Lower leg skin (tissue), 4 donors: ENCODE measurements around the gene APBA3. TPM values are rescaled to one million over a fixed set of nuclear protein-coding genes. Genes with fewer than 3 reads are reported as not detected.

Source experiments
- DNase-seq, 2 donors: peaks; one replicate each; pipeline ENCODE4 v3.0.0-alpha.2; 2019; ENCODE audit warnings: low spot score in 2 of 2
- H3K4me3 ChIP-seq: fragments of 200-600 bp; sonication (generic); 2 replicates; pipeline ENCODE4 v1.5.1; 2017; ENCODE audit warnings: mild to moderate bottlenecking, low read depth; ENCODE audit not compliant: poor library complexity, severe bottlenecking
- CTCF ChIP-seq, 3 donors: fragments of 450-650 bp; IDR thresholded peaks; one replicate each; pipeline ENCODE4 v1.5.1; 2016; ENCODE audit warnings: antibody characterized with exemption in 3 of 3, mild to moderate bottlenecking in 3 of 3, moderate library complexity in 2 of 3
- POLR2A ChIP-seq, 2 donors: fragments of 450-650 bp; IDR thresholded peaks; one replicate each; pipeline ENCODE4 v1.6.1; 2016 to 2017; ENCODE audit warnings: antibody characterized with exemption in 2 of 2, mild to moderate bottlenecking in 1 of 2, moderate library complexity in 1 of 2
- WGBS, 2 donors: methylation state at CpG; one replicate each; pipeline ENCODE4 v1.1.5; 2018; 5-methylcytosine and 5-hydroxymethylcytosine counted together
- intact Hi-C: fragments of 100-400 bp; cut with DNase I; formaldehyde crosslinking; loops from one replicate; pipeline ENCODE4 v1.15.0; 2023; ENCODE audit warnings: low total_unique reads
- total RNA-seq, 4 donors: library from RNA; depleted of rRNA; stranded (reverse); fragments of >200 nt; gene quantifications; one replicate each; pipeline ENCODE4 v1.1.0, GENCODE V29; 2016

APBA3 gene
- total RNA-seq, 4 donors from 2014 or later = 21.8 to 34.6 (median 31.8) TPM

DNA sequence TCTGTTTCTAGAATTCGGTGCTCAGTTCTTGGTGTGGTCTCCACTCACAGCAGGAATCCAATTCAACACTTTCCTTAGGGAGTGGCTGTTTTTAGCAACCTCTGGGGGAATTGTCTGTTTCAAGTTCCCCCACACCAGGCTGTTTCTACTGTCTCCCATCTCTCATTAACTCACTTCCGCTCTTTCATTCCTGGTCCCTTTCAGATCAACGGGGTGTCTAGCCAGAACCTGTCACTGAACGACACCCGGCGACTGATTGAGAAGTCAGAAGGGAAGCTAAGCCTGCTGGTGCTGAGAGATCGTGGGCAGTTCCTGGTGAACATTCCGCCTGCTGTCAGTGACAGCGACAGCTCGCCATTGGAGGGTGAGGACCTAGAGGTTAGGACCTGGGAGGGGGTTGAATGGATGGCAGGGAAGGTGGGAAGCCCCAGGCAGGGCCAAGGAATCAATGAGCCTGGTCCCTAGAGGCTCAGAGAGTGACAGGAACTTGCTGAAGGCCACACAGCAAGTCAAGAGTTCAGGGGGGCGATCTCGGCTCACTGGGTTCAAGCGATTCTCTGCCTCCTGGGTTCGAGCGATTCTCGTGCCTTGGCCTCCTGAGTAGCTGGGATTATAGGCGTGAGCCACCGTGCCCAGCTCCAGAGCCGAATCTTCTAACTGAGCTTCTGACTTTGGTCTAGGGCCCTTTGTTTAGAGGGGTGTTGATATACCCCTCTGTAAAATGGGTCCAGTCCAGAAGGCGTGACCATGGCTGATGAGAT lies 27.8 kb downstream of the APBA3 start:
- intact Hi-C loops = no loop called here

GRCh38 chr19:3732108-3732507 lies 29.4 kb downstream of the APBA3 start:
- WGBS, 2 donors = 63 to 83% methylated on average over 1 of the region's 1 CpG
- TF ChIP-seq CTCF (IDR thresholded peaks at IDR 0.05) (no peak), POLR2A (IDR thresholded peaks at IDR 0.05) (no peak)
- H3K4me3 ChIP-seq = no peak overlapping the region
- intact Hi-C loops = no loop called here
- no peak for DNase-seq

More for the DNA sequence above, 27.8 kb downstream of the APBA3 start:
- TF ChIP-seq CTCF (IDR thresholded peaks at IDR 0.05) = no peak
- TF ChIP-seq POLR2A (IDR thresholded peaks at IDR 0.05) = no peak
- H3K4me3 ChIP-seq = no peak overlapping the region
- no peak for DNase-seq
- WGBS, 2 donors = 75 to 80% methylated on average over 20 of the region's 20 CpGs

DNA sequence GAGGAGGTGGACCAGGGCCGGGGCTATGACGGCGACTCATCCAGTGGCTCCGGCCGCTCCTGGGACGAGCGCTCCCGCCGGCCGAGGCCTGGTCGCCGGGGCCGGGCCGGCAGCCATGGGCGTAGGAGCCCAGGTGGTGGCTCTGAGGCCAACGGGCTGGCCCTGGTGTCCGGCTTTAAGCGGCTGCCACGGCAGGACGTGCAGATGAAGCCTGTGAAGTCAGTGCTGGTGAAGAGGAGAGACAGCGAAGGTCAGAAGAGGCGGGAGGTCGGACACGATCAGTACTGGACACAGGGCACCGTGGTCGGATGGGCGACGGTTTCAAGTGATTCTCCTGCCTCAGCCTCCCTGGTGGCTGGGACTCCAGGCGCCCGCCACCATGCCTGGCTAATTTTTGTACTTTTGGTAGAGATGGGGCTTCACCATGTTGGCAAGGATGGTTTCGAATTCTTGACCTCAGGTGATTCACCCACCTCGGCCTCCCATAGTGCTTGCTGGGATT lies 31.0 kb downstream of the APBA3 start:
- intact Hi-C loops = no loop called here
- 93 to 95% methylated on average over 32 of the region's 32 CpGs for WGBS, 2 donors
- DNase-seq = no peak
- no peak overlapping the region for H3K4me3 ChIP-seq
- no peak for TF ChIP-seq POLR2A (IDR thresholded peaks at IDR 0.05)
- TF ChIP-seq CTCF (IDR thresholded peaks at IDR 0.05) = no peak

GRCh38 chr19:3725640-3726310 lies 35.7 kb downstream of the APBA3 start:
- no peak for TF ChIP-seq POLR2A (IDR thresholded peaks at IDR 0.05)
- no peak for TF ChIP-seq CTCF (IDR thresholded peaks at IDR 0.05)
- no peak for DNase-seq
- WGBS, 2 donors = 24 to 31% methylated on average over 14 of the region's 14 CpGs

GRCh38 chr19:3725121-3725520 lies 36.4 kb downstream of the APBA3 start:
- WGBS, 2 donors = 66 to 67% methylated on average over 3 of the region's 3 CpGs
- intact Hi-C loops = no loop called here
- no peak for TF ChIP-seq POLR2A (IDR thresholded peaks at IDR 0.05)
- no peak overlapping the region for H3K4me3 ChIP-seq
- DNase-seq = no peak

More at GRCh38 chr19:3725640-3726310, 35.7 kb downstream of the APBA3 start:
- H3K4me3 ChIP-seq = no peak overlapping the region
- intact Hi-C loops = no loop called here

DNA sequence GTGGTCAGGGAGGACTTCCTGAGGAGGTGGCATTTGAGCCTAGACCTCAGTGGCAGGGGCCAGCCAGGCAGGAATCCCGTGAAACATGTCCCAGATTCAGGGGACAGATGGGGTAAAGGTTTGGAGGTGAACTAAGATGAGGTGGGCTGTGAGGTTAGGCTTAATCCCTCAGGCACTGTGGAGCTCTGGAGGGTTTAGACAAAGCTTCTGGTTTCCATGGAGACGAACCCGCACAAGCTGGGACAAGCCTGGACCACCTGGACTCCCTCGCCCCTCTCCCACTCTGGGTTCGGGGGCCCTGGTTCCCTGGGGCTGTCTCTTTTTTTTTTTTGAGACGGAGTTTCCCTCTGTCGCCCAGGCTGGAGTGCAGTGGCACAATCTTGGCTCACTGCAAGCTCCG lies 37.6 kb downstream of the APBA3 start:
- WGBS, 2 donors = 30 to 41% methylated on average over 8 of the region's 8 CpGs
- no peak overlapping the region for H3K4me3 ChIP-seq
- TF ChIP-seq POLR2A (IDR thresholded peaks at IDR 0.05) (no peak), CTCF (IDR thresholded peaks at IDR 0.05) (no peak)
- intact Hi-C loops = no loop called here
- no peak for DNase-seq
